NT2/D1 (cell line): ENCODE data around the gene PRAC2.

Source experiments
- DNase-seq: peaks from one replicate; pipeline ENCODE4 v3.0.0-alpha.2; 2011; ENCODE audit warnings: low read depth, low spot score
- H3K27me3 ChIP-seq: 2 replicates; pipeline ENCODE4 v1.6.0; 2011; ENCODE audit warnings: mild to moderate bottlenecking; ENCODE audit not compliant: insufficient read length, insufficient read depth
- H3K36me3 ChIP-seq: 2 replicates; pipeline ENCODE4 v1.6.1; 2011; ENCODE audit warnings: mild to moderate bottlenecking, low read length, mixed read lengths; ENCODE audit not compliant: insufficient read depth, insufficient read length
- H3K4me1 ChIP-seq: 2 replicates; pipeline ENCODE4 v1.5.1; 2011; ENCODE audit not compliant: insufficient read depth, insufficient read length
- H3K4me3 ChIP-seq: 2 replicates; pipeline ENCODE4 v1.5.1; 2011; ENCODE audit warnings: low read depth; ENCODE audit not compliant: insufficient read length
- H3K9ac ChIP-seq: 2 replicates; pipeline ENCODE4 v1.6.0; 2011; ENCODE audit warnings: low read depth; ENCODE audit not compliant: insufficient read length
- H3K9me3 ChIP-seq: 2 replicates; pipeline ENCODE4 v1.5.1; 2011; ENCODE audit warnings: mild to moderate bottlenecking, low read length; ENCODE audit not compliant: insufficient read depth
- SUZ12 ChIP-seq: IDR thresholded peaks from 2 replicates; pipeline ENCODE4 v1.6.1; 2011; ENCODE audit not compliant: insufficient read length, insufficient read depth; ENCODE audit errors: extremely low read depth
- YY1 ChIP-seq: IDR thresholded peaks from 2 replicates; pipeline ENCODE4 v1.6.1; 2011; ENCODE audit not compliant: insufficient read length, insufficient read depth
- ZNF274 ChIP-seq: IDR thresholded peaks from 2 replicates; pipeline ENCODE4 v1.6.1; 2011; ENCODE audit warnings: mild to moderate bottlenecking, low read depth, low read length

Gene PRAC2

GRCh38 chr17:48738803-48739526 lies 16.0 kb downstream of the PRAC2 start:
- H3K4me3 ChIP-seq: no peak overlapping the region
- peaks cover 4% of the 10 kb centered on the region for H3K4me1 ChIP-seq
- TF ChIP-seq YY1: no peak
- TF ChIP-seq ZNF274: no peak
- no peak for TF ChIP-seq SUZ12

GRCh38 chr17:48740537-48740936 lies 17.6 kb downstream of the PRAC2 start:
- Histone ChIP-seq H3K4me1 (no peaks in the 10 kb centered on the region), H3K9ac (no peak overlapping the region), H3K9me3 (0 out of 2 replicates have a peak, but pooled peaks cover 4% of the 10 kb centered on the region), H3K27me3 (peaks cover 100% of the 10 kb centered on the region), H3K36me3 (no peaks in the 10 kb centered on the region), H3K4me3 (no peak overlapping the region)
- no peak for TF ChIP-seq SUZ12
- TF ChIP-seq YY1: no peak
- no peak for TF ChIP-seq ZNF274
- DNase-seq: no peak

More at GRCh38 chr17:48738803-48739526, 16.0 kb downstream of the PRAC2 start:
- Histone ChIP-seq H3K9ac (no peak overlapping the region), H3K27me3 (peaks cover 100% of the 10 kb centered on the region), H3K9me3 (0 out of 2 replicates have a peak, but pooled peaks cover 4% of the 10 kb centered on the region), H3K36me3 (no peaks in the 10 kb centered on the region)
- no peak for DNase-seq

GRCh38 chr17:48745381-48746275 lies 22.6 kb downstream of the PRAC2 start:
- H3K9me3 ChIP-seq: no peaks in the 10 kb centered on the region
- H3K4me3 ChIP-seq: no peak overlapping the region
- TF ChIP-seq SUZ12 (no peak), YY1 (no peak), ZNF274 (no peak)
- DNase-seq: no peak
- H3K36me3 ChIP-seq: no peaks in the 10 kb centered on the region
- H3K27me3 ChIP-seq: peaks cover 100% of the 10 kb centered on the region
- no peaks in the 10 kb centered on the region for H3K4me1 ChIP-seq
- no peak overlapping the region for H3K9ac ChIP-seq

- Histone ChIP-seq H3K9ac (peak overlapping the region; percentile 45), H3K4me3 (no peak overlapping the region), H3K27me3 (peaks cover 100% of the 10 kb centered on the region), H3K9me3 (no peaks in the 10 kb centered on the region), H3K4me1 (no peaks in the 10 kb centered on the region), H3K36me3 (no peaks in the 10 kb centered on the region)
- TF ChIP-seq SUZ12 (peak; percentile 37), ZNF274 (no peak)
- no peak for DNase-seq
Measured at GRCh38 chr17:48746916-48747444, 24.0 kb downstream of the PRAC2 start.

- no peaks in the 10 kb centered on the region for H3K36me3 ChIP-seq
- peak overlapping the region; percentile 45 for H3K9ac ChIP-seq
- peak overlapping the region; percentile 12 for H3K4me3 ChIP-seq
- peaks cover 100% of the 10 kb centered on the region for H3K27me3 ChIP-seq
- no peak for DNase-seq
- TF ChIP-seq SUZ12 (peak; percentile 90), ZNF274 (no peak)
- H3K9me3 ChIP-seq: no peaks in the 10 kb centered on the region
- H3K4me1 ChIP-seq: no peaks in the 10 kb centered on the region
Measured at GRCh38 chr17:48747445-48748363, 24.7 kb downstream of the PRAC2 start.

GRCh38 chr17:48748718-48749566 lies 26.0 kb downstream of the PRAC2 start:
- H3K36me3 ChIP-seq: no peaks in the 10 kb centered on the region
- H3K9ac ChIP-seq: no peak overlapping the region
- peaks cover 100% of the 10 kb centered on the region for H3K27me3 ChIP-seq
- no peak overlapping the region for H3K4me3 ChIP-seq
- no peak for TF ChIP-seq YY1
- TF ChIP-seq ZNF274: no peak
- TF ChIP-seq SUZ12: no peak
- peaks cover 3% of the 10 kb centered on the region for H3K4me1 ChIP-seq
- H3K9me3 ChIP-seq: no peaks in the 10 kb centered on the region
- DNase-seq: no peak
